NT2/D1 (cell line): ENCODE measurements around the gene CDK5RAP1.

Experiments used
- SUZ12 ChIP-seq: IDR thresholded peaks from 2 replicates; pipeline ENCODE4 v1.6.1; 2011; ENCODE audit not compliant: insufficient read length, insufficient read depth; ENCODE audit errors: extremely low read depth
- ZNF274 ChIP-seq: IDR thresholded peaks from 2 replicates; pipeline ENCODE4 v1.6.1; 2011; ENCODE audit warnings: mild to moderate bottlenecking, low read depth, low read length

GRCh38 chr20:33325350-33325749 lies 76.0 kb downstream of the CDK5RAP1 start:
- TF ChIP-seq SUZ12 (no peak), ZNF274 (no peak)
